HG02623 (cell line): ENCODE measurements around the gene DEGS2.
"Not testable (repeated sequence)": the region's sequence is repeated elsewhere in the genome, so short reads cannot be mapped to it uniquely, and the experiment has no call there.

Experiments used
- ATAC-seq: cut with Tn5 transposase; IDR thresholded peaks from one replicate; pipeline ENCODE4 v1.9.1; 2021; ENCODE audit warnings: moderate library complexity; ENCODE audit not compliant: unreplicated experiment

Gene DEGS2

DNA sequence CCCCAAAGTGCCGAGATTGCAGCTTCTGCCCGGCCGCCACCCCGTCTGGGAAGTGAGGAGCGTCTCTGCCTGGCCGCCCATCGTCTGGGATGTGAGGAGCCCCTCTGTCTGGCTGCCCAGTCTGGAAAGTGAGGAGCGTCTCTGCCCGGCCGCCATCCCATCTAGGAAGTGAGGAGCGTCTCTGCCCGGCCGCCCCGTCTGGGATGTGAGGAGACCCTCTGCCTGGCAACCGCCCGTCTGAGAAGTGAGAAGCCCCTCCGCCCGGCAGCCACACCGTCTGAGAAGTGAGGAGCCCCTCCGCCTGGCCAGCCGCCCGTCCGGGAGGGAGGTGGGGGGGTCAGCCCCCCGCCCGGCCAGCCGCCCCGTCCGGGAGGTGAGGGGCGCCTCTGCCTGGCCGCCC lies 21.2 kb upstream of the DEGS2 start:
- ATAC-seq, result not testable (repeated sequence)

DNA sequence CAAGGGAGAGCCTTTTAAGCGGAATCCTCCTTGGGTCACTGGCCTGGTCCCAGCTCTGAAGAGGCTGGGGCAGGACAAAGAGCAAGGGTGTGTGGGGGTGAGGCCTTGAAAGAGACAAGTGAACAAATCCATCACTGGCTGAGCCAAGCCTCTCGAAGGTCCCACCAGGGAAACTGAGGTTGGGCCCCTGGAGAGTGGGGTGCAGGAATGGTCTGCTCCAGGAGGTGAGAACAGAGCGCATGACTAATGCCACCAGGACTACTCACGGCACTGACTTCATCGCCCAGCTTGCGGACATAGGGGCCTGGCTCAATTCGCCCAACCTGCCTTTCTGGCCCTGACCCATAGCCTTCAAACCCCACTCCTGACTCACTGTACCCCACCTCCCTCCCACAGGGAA lies 19.2 kb upstream of the DEGS2 start:
- ATAC-seq, result no peak

DNA sequence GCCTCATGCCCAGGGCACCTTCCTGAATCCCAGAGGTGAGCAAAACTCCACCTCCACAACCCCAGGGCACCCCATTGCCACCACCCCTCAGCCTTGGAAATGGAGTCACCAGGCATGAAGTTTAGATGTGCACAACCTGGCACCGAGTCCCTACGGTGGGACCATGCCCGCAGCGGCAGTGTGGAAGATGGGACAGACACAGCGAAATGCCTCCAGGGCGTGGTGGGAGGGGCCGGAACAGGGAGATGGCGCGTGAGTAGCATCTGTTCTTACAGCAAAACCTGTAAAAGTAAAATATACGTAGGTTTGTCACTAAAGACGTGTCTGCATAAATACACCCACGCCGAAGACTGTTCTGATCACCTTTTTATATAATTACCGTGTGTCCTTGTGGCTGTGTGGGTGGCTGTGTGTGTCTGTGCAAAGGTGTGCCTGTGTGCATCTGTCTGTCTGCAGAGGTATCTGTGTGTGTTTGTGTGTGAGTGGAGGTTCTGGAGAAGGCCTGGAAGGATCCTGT lies 17.4 kb upstream of the DEGS2 start:
- no peak for ATAC-seq

DNA sequence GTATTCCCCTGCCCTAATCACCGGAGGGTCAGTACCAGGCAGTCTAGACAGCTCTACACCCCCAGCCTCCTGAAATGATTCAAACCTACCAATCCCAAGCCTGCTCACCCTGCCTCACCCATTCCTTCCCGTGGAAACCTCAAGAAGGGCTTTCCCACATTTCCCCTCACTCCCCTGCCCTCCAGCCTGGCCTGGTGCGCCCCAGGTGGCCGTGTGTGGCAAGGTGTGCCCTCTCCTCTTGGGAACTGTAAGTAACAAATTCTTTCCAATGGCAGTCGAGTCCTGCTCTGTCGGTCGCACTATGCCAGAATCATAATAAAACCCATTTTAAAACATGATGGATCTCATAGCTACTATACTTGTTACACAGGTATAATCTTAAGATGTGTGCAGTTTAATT lies 13.9 kb upstream of the DEGS2 start:
- ATAC-seq, result no peak

DNA sequence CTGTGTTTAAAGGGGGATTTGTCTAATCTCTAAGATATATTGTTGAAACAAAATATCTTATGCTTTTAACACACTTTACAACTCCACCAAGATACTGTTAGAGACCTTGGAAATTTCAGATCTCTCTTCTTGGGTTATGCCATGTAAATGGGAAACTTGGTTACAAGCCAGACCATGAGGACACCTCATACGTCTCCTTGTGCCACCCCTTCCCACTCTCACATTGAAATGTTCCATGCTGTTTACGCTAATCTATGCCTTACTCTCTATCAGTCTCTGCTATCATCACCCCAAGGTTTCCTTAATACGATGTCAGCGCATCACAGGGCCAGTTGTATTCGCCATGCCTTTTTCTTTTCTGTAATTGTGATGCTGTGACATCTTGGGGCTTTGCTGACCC lies 13.4 kb upstream of the DEGS2 start:
- ATAC-seq, result no peak

DNA sequence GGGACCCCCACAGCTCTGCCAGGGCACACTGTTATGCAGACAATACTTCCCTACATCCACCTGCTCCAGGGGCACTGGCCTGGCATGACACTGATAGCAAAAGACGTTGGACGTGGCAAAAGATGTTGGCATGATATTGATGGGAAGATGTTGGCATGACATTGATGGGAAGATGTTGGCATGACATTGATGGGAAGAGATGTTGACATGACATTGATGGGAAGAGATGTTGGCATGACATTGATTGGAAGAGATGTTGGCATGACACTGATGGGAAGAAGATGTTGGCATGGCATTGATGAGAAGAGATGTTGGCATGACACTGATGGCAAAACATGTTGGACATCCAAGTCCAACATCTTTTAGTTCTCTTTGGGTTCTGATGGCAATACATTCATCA lies 11.4 kb upstream of the DEGS2 start:
- no peak for ATAC-seq

DNA sequence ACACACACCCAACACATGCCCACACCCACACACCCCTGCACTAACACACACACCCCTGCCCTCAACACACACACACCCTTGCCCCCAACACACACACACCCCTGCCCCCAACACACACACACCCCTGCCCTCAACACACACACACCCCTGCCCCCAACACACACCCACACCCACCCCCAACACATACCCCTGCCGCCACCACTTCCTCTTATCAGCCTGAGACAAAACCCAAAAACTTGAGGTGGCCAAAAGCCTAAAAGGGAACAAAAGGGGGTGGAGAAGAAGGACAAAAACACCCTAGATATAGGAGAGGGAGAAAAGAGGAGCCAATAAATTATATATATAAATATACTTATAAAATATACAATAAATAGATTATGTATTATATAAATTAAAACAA lies 9.1 kb upstream of the DEGS2 start:
- ATAC-seq, result no peak

DNA sequence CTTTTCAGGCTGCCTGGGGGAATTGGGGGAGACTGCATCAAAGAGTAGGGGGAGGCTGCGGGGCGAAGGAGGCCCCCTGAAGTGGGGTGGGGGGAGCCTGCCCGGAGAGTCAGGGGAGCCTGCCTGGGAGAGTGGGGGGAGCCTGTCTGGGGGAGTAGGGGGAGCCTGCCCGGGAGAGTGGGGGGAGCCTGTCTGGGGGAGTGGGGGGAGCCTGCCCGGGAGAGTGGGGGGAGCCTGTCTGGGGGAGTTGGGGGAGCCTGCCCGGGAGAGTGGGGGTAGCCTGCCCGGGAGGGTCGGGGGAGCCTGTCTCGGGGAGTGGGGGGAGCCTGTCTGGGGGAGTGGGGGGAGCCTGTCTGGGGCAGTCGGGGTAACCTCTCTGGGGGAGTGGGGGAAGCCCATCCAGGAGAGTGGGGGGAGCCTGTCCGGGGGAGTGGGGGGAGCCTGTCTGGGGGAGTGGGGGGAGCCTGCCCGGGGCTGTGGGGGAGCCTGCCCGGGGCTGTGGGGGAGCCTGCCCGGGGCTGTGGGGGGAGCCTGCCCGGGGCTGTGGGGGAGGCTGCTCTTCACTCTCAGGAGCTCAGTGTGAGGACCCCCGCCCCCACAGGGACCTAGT lies 6.5 kb upstream of the DEGS2 start:
- no peak for ATAC-seq

DNA sequence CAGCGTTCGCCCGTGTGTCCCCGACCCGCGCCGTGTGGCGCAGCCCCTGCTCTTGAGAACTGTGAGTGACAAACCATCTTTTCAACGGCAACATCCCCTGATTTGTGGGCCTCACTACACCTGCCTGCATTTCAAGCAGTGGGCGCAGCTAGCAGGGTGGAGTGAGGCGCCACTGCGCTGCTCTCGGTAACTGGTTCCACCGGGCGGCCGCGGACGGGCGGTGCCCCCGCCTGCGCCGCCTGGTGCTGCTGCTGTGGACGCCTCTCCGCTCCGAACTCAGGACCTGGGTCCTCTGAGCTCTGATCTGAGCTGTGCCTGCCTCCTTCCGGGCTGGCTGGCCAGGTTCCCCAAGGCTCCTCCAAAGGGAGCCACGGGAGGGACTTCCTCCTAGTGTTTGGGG lies 5.9 kb upstream of the DEGS2 start:
- no peak for ATAC-seq

DNA sequence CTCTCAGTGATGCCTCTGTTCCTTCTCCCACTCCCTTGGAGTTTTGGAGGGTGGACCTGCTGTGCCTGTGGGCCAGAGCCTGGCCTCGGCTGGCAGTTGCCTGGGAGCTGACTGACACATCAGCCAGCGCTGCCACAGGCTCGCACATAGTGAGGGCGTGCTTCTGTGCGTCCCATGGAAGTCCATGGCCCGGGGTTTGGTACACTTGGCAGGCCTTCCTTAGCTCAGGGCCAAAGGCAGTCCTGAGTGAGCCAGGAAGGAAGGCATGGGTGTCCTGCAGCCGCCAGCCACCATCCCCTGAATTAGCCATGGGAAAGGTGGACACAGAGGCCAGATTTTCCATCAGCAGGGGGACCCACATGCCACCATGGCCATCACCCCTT lies 1.1 kb upstream of the DEGS2 start:
- ATAC-seq, result no peak

DNA sequence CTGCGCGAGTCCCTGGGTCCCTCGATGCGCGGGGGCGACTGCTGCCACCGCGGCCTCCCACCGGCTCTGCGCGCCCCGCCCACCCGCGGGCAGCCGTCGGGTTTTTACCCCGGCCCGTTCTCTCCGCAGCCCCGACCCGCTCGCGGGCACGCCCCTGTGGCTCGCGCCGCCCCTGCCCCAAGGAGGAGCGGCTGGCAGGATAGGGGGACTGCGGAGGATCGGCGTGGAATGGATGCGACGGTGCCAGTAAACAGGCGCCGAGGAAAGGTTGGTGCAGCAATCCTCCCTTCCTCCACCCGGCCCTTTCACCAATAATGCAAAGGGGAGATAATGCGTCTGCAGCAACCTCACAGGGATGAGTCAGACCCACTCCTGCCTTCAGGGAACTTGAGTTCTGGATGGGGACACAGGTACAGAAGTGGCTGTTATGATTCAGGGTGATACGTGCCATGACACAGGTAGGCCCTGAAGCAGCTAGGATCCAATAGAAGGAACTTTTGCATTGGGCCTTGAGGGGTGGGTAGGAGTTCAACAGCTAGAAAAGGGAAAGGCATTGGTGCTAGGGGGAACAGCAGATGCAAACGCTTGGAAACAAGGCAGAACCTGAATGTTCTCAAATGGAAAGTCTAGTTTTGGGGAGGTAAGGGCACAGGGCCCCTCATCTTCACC lies 554 bp upstream of the DEGS2 start:
- peak; percentile 25 for ATAC-seq

DNA sequence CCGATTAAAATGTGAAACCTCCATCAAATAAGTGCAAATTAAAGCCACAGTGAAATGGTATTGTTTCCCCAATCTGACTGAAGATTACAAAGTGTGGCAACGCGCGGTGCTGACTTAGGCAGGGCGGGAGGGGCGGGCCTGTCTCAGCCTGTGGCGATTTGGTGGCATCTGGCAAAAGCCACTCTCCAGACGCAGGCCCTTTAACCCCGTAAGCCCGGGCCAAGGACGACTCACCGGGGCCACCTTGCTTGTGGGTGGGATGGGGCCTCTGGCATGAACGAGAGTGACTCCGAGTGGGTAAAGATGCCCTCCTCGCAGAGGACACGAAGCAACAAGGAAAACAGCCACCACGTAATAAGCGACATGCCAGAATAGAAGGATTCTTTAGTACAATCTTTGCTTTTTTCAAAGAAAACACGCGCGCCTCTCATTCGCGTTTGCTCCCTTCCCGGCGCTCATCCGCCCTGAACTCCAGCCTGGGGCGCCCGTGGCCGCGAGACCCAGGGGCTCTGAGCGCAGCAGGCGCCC lies 815 bp downstream of the DEGS2 start:
- no peak for ATAC-seq

DNA sequence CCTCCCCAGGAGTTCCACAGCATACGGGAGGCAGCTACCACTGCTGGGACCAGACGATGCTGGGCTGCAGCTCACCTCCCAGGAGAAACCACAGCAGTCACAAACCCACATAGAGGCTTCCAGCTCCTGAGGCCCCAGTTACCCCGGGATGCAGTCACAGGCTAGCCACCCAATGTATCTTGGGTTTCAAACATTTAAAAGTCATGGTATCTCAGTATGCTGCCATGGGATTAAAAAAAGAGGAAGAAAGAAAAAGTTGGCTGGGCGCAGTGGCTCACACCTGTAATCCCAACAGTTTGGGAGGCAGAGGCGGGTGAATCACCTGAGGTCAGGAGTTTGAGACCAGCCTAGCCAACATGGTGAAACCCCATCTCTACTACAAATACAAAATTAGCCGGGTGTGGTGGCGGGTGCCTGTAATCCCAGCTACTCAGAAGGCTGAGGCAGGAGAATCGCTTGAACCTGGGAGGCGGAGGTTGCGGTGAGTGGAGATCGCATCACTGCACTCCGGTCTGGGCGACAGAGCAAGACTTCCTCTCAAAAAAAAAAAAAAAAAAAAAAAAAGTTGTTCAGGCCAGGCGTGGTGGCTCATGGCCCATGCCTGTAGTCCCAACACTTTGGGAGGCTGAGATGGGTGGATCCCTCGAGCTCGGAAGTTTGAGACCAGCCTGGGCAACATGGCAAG lies 1.8 kb downstream of the DEGS2 start:
- ATAC-seq, result not testable (repeated sequence)

DNA sequence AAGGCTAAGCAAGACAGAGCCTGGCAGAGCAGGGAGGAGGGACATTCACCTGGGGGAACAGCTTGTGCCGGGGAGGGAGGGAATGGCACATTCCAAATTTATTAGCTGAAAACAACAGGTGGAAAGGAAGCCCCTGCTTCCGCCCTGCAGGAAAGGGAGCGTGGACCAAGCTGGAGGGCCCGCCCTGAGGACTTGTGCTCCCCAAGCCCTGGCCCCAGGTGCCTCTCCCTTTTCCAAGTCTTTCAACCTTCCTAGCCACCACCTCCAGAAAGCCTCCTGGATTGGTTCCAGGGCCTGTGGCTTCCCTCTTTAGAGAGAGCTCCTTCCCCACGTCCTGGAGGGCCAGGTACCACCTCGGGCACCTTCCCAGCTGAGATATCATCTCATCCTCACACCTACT lies 2.7 kb downstream of the DEGS2 start:
- no peak for ATAC-seq

DNA sequence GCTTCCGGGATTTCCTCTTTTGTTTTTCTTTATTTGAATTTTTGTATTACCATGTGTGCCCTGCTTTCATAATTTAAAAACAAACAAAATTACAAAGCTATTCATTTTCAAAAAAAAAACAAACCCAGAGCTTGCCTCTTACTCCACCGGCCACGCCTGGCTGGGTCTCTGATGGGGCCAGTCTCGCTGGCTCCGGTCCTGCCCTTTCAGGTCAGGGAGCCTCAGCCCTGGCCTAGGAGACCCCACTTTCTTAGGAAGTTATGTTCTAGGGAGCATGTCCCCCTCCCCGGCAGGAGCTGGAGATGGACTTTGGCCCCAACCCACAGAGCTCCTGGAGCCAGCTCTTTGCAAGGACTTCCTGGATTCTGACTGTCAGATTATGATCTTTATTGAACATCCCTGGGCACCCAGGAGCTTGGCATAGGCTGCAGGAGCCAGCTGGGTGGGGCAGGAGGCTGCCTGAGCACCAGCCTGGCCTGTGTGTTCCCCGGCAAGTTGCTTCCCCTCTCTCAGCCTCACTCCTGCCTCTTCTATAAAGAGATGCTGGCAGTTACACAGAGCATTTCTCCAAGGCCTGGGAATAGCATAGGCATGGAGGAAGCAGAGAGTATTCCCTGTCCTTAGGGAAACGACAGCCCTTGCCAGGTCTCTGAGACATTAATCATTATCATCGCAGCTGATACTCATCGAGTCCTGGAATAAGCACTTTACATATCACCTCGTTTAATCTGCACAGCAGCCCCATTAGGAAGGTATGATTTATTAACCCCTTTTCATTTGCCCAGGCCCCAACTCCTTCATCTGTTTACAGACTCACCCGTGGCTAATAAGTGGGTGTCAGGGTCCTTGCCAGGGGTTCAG lies 3.5 kb downstream of the DEGS2 start:
- no peak for ATAC-seq

DNA sequence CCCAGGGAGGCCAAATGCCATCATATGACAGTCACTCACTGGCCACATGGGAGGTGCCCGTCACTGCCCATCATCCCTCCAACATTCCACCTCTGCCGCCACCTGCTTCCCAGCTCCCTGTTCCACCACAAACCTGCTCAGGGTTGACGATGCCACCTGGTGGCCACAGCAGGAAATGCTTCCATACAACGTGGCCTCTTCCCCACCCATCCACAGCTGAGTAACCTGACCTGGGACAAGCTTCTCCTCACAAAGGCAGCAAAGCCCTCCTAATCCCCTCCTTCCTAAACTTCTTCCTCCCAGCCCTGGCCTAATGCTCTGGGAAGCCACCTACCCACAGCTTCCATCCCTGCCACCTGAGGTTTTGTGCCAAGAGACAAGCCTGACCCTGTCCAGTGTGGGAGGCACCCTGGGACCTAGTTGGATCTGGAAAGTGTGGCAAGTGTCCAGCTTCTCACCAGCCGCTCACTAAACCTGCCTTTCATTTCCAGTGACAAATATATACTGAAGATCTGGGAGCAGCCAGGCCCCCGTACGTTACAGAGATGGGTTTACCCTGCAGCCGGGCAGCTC lies 4.3 kb downstream of the DEGS2 start:
- ATAC-seq, result no peak

DNA sequence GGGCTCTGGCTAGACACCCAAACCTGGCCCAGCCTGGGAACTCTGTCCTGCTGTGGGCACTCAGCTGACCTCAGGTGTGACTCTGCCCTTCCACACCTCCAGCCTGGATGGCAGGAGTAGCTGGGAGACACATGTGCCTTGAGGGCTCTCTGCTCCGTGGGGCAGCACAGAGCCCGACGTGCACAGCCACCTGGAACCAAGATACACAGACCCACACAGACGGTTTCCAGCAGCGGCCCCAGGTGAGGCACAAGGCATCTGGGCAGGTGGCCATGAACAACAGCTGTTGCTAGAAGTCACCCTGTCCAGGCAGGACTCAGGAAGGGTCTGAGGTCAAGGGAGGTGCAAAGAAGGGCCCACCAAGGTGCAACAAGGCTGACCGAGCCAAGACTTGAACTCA lies 5.9 kb downstream of the DEGS2 start:
- no peak for ATAC-seq

DNA sequence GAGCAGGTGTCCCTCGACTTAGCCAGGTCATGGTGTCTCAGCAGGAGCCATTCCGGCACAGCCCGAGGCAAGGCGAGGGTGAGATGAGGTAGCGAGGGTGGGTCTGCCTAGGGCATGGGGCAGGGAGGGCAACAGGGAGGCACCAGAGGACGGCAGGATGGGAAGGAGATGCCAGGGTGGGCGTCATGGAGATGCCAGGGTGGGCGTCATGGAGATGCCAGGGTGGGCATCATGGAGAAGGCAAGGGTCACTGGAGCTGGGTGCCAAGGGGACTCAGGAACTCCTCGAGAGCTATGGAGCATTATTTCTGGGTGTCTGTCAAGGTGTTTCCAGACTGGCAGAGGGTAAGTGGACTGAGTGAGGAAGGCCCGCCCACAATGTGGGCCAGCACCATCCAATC lies 7.4 kb downstream of the DEGS2 start:
- ATAC-seq, result no peak

DNA sequence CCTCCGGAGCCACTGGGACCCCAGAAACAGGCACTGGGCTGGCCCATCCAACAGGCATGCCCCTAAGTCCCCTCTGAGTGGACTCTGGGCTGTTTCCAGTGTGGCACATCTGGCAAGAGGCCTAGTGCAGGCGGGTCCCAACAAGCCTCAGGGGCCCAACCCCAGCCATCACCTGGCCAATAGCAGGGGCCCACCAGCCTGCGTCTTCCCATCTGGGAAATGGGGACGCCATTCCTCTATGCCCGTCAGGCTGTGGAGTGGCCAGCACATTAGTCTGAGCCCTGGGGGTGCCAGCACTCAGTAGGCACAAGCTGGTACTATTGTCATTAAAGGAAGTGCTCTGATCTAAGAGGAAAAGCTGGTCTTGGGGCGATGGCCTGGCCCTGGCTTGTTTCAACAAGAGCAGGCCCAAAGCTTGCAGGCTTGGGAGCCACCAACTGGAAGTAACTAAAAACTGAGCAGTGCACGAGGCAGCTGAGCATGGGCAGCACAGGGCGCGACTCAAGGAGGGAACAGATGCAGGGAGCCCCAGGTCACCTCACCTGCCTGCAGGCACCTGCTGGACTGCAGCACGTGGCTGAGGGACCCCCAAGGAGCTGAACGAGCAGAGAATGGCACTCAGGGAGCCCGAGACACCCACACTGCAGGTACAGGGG lies 8.4 kb downstream of the DEGS2 start:
- ATAC-seq, result no peak

DNA sequence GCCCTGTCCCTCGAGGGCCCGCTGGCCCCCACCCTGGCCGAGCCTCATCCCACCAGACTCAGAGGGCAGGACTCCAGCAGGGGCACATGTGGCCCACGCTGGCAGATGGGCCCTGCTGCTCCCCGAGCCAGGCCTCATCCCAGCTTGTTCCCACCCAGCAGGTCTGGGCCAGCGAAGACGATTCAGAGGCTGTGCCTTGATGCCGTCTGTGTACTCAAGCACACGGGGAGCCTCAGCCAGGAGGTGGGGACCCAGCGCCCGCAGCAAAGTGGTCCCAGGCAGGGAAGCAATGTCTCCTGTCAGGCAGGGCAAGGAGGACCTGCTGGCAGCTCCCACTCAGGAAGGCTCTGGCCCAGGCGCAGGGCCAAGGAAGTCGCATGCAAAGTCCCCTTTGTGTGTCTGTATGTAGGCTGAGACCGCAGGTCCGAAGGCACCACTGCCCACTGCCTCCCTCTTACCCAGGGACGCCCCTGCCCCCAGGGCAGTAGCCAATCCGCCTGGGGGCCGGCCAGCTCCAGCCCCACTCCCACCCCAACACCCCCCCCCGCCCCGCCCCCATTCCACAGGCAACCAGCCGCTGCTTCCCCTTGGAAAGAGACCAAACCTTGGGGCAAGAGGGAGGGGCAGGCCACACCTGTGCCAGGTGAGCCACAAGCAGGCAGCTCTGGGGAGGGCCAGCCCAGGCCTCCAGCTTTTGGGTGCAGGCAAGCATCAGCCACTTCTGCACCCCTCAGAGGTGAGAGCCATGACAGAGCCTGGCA lies 9.4 kb downstream of the DEGS2 start:
- no peak for ATAC-seq
